Ishikawa (cell line): ENCODE measurements around the gene PCDH8.

Experiments
- CEBPB ChIP-seq: IDR thresholded peaks from 2 replicates; pipeline ENCODE4 v1.6.1; 2012
- CREB1 ChIP-seq: IDR thresholded peaks from 2 replicates; pipeline ENCODE4 v1.6.1; 2012; ENCODE audit warnings: low read depth
- EGR1 ChIP-seq: IDR thresholded peaks from 2 replicates; pipeline ENCODE4 v1.6.1; 2012
- EP300 ChIP-seq: IDR thresholded peaks from 2 replicates; pipeline ENCODE4 v1.6.1; 2012; ENCODE audit warnings: borderline replicate concordance
- FOXM1 ChIP-seq: IDR thresholded peaks from 2 replicates; pipeline ENCODE4 v1.6.1; 2012; ENCODE audit warnings: low read depth, borderline replicate concordance
- MAX ChIP-seq: IDR thresholded peaks from 2 replicates; pipeline ENCODE4 v1.6.1; 2012
- NFIC ChIP-seq: IDR thresholded peaks from 2 replicates; pipeline ENCODE4 v1.6.1; 2012
- RAD21 ChIP-seq: IDR thresholded peaks from 2 replicates; pipeline ENCODE4 v1.6.1; 2012; ENCODE audit warnings: low read depth
- REST ChIP-seq: IDR thresholded peaks from 2 replicates; pipeline ENCODE4 v1.6.1; 2012; ENCODE audit warnings: low read depth, mild to moderate bottlenecking
- TAF1 ChIP-seq: IDR thresholded peaks from 2 replicates; pipeline ENCODE4 v1.6.1; 2012; ENCODE audit warnings: low read depth, mild to moderate bottlenecking
- TCF12 ChIP-seq: IDR thresholded peaks from 2 replicates; pipeline ENCODE4 v1.6.1; 2012; ENCODE audit warnings: low read depth
- TEAD4 ChIP-seq: IDR thresholded peaks from 2 replicates; pipeline ENCODE4 v1.6.1; 2012
- USF1 ChIP-seq: IDR thresholded peaks from 2 replicates; pipeline ENCODE4 v1.6.1; 2012
- YY1 ChIP-seq: IDR thresholded peaks from 2 replicates; pipeline ENCODE4 v1.6.1; 2012; ENCODE audit warnings: low read depth
- ZBTB7A ChIP-seq: IDR thresholded peaks from 2 replicates; pipeline ENCODE4 v1.6.1; 2012; ENCODE audit warnings: low read depth

PCDH8 gene

GRCh38 chr13:52827839-52828238 lies 20.6 kb downstream of the PCDH8 start:
- no peak for TF ChIP-seq NFIC
- no peak for TF ChIP-seq TAF1
- TF ChIP-seq CEBPB: no peak
- TF ChIP-seq ZBTB7A: no peak
- no peak for TF ChIP-seq MAX
- TF ChIP-seq YY1: no peak
- no peak for TF ChIP-seq RAD21
- no peak for TF ChIP-seq EGR1
- TF ChIP-seq TEAD4: no peak
- TF ChIP-seq USF1: no peak
- TF ChIP-seq CREB1: no peak
- TF ChIP-seq REST: no peak
- TF ChIP-seq EP300: no peak
- TF ChIP-seq TCF12: no peak
- TF ChIP-seq FOXM1: no peak

GRCh38 chr13:52815330-52815729 lies 33.1 kb downstream of the PCDH8 start:
- TF ChIP-seq EP300 (no peak), RAD21 (no peak), REST (no peak), ZBTB7A (no peak), TEAD4 (no peak), CREB1 (no peak), MAX (no peak), NFIC (no peak), TCF12 (no peak), TAF1 (no peak)

GRCh38 chr13:52812941-52813340 lies 35.5 kb downstream of the PCDH8 start:
- TF ChIP-seq USF1 (no peak), YY1 (no peak), EGR1 (no peak), ZBTB7A (no peak), TCF12 (no peak), FOXM1 (no peak), NFIC (no peak), REST (no peak), TAF1 (no peak), CREB1 (no peak), RAD21 (no peak), TEAD4 (no peak), EP300 (no peak), MAX (no peak), CEBPB (no peak)

- TF ChIP-seq EP300 (no peak), CEBPB (no peak), MAX (no peak), TAF1 (no peak), CREB1 (no peak), REST (no peak), EGR1 (no peak), ZBTB7A (no peak), USF1 (no peak), YY1 (no peak), TCF12 (no peak), RAD21 (no peak), NFIC (no peak), FOXM1 (no peak)
Observed at GRCh38 chr13:52811841-52812240, 36.6 kb downstream of the PCDH8 start.
